ENCODE results near the gene TFAP2A.
A peak's percentile ranks its signal among the peaks of the same experiment; 100 is the strongest.

TFAP2A gene

GRCh38 chr6:10412461-10413261, 2.2 kb downstream of the TFAP2A start:
- DNase-seq = peak in 1 of 14 donors; percentile 48

- DNase-seq = peak in 2 of 14 donors; percentile 7 to 48
Measured at GRCh38 chr6:10411971-10412460, 2.9 kb downstream of the TFAP2A start.

GRCh38 chr6:10411131-10411970, 3.5 kb downstream of the TFAP2A start:
- DNase-seq = no peak

DNA sequence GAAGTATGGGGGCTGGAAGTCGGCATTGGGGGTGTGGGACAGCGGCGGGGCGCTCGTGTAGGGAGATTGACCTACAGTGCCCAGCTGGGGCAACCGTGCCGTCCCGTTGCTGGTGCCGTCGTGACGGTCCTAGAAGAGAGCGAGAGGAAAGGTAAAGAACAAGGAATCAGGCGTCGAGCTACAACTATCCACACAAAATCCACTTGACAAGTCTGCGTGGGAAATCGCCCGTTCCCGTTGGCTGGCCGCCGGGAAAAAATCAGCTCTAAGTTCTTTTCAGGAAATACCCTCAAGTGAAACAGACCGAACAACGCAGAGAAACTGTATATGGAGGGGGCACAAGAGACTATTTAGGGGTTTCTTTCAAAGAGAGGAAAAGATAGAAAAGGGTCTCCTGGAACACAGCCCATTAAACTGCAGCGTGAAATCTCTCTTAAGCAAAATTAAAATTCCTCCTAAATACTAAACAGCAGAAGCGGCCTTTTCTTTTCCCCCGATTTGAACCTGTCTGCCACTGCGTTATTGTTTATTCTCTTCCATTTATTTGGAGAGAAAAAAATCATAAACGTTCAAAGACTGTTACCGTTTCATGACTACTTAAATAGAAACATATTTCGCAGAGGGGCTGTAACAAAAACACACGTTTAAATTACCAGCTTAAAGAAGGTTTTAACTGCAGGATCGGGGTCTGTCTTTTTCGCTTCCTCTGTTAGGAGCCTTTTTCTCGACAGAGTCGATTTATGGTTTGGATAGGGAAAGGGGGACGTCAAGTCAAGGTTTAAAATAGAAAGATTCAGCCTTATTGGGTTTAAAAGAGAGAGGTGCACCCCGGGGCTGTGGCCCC, 4.4 kb downstream of the TFAP2A start:
- no peak for DNase-seq

DNA sequence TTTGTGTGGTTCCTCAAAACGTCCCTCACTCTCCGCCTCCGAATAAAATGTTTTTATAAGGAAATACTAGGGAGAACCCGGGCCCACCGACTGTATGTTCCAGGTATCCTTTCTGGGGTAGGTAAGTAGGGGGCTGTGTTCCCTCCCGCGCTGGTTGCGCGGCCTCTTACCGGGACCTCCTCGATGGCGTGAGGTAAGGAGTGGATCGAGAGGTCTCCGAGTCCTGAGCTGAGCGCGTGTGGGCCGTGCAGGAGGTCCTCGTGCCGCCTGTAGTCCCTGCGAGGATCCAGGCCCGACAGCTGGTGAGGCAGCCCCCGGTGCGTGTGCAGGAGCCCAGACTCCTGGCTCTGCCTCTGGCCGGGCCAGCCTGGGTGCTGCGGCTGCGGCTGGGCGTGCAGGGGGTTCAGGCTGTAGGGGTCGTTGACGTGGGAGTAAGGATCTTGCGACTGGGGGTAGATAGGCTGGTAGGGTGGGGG, 5.1 kb downstream of the TFAP2A start:
- DNase-seq = no peak

DNA sequence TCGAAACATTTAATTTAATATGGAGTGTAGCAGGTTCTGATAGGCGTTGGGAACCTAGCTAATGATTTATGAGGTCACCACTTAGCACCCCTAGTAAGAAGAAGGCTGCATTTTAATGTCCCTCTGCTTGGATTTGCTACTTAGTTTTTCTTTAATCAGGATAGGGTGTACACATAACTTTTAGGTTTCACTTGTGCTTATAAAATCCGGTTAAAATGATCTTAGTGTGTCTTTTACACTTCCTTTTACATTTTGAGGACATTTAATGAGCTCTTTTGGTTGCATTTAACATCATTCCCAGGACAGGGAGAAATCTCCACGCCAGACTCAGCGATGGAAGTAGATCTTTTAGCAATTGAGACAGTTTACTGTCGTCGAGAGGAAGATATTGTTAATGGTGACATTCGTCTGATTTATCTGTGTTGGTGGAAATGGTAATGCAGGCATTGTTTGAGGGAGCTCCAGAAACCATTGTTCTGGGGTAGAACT, 5.6 kb downstream of the TFAP2A start:
- no peak for DNase-seq

DNA sequence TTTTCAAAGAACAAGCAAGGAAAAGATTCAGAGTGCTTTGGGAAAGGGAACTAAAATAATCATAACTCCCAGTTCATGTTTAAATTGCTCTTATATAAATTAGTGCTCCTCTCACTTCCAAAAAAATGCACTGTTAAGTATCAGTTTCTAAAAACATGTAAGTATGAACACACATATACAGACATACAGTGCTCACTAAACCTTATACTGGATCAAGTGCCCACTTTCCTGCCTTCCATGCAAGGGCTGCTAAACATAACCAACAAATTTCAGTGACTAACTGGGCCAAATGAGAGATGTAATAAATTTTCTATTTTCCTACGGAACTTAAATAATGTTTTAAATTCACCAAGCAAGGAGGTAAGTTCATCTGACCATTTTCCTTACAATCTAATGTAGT, 6.4 kb downstream of the TFAP2A start:
- no peak for DNase-seq

- DNase-seq = no peak
Measured at GRCh38 chr6:10407674-10408054, 7.2 kb downstream of the TFAP2A start.

GRCh38 chr6:10407018-10407673, 7.7 kb downstream of the TFAP2A start:
- no peak for DNase-seq

DNA sequence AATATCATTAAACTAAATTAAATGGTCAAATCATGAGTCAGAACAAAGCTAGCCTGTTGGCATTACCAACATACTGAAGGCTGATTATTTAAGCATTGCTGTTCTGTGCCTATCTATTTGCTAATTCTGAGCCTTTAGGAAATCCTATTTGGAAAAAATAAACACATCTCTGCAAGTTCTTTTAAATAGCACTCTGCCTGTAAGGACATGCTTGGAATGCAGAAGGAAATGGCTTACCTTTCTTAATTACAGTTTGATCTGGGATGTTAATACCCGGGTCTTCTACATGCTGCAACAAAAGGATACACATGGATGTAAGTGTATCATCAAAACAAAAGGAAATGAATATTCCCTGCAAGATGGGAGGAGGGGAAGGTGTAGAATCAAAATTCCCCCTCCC, 8.3 kb downstream of the TFAP2A start:
- no peak for DNase-seq

DNA sequence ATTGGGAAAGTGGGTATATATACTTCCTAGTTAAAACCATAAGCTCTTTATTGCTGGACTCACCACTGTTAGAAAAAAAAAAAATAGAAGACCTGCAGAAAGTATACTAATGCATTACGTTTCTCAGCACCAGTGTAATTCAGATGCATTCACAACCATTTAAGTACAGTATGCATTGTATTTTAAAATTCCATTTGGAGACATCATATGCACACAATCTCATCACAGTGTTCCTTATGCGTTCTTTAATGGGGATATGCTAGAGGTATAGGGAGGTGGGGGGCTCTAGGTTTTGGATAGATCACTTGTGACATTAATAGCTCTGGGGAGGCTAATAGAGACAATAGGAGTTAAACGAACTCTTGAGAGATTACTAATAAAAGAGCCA, 9.4 kb downstream of the TFAP2A start:
- DNase-seq = no peak

DNA sequence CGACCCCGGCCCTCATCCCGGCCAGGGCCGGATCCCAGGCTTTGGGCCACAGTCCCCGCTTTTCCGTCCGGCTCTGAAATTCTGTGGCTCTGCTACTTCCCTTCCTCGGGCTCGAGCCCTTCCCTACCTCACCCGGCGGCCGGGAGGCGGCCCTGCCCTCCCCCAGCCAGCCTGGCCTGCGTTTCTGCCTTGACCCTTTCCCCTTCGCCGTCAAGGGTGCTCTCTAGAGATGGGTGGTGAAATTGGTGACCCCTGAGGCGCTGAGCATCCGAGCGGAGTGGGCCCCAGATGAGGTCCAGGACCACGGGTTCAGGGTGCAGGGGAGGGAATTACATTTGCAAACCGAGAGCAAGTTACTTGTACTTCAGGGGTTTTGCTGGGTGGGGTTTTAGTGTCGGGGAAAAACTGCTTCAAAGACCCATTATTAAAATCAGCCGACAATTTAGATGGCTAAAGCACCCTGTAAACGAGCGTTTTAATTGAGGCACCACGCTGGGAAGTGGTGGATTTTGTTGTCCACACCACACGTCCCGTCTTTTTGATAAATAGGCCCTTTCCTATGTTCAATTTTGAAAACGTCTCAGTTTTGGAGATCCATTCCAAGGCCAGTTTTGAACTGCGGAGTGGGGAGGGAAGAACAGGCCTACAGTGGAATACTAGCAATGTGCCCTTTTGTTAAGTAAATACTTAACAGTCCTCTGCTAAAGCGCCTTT, 9.9 kb downstream of the TFAP2A start:
- no peak for DNase-seq

DNA sequence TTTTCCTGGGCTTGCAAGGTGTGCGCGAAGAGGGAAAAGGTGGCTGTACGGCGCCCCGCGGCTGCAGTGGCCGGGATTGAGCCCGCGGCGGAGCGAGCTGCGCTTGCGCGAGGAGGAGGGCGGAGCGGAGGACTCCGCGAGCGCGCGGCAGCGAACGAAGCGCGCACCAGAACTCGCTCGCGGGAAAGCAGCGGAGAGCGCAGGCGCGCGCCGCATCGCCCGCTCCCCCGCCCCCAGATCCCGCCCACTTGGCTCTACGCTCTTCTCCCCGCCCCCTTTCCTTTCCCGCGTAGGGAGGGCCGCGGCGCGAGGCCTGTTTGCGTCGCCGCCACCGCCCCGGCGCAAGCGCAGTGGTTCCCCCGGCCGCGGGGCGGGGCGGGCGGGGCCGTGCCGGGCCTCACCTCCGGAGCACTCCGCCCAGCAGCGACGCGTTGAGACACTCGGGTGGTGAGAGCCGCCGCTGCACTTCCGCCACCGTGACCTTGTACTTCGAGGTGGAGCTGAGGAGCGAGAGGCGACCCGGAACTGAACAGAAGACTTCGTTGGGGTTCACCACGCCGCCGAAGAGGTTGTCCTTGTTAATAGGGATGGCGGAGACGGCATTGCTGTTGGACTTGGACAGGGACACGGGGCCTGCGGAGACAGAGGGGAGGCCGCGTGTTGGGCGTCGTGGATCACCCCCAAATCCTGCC, 10.6 kb downstream of the TFAP2A start:
- peak; percentile 28 to 91 (median 80) for DNase-seq

- DNase-seq = no peak
Measured at GRCh38 chr6:10403385-10404106, 11.3 kb downstream of the TFAP2A start.

DNA sequence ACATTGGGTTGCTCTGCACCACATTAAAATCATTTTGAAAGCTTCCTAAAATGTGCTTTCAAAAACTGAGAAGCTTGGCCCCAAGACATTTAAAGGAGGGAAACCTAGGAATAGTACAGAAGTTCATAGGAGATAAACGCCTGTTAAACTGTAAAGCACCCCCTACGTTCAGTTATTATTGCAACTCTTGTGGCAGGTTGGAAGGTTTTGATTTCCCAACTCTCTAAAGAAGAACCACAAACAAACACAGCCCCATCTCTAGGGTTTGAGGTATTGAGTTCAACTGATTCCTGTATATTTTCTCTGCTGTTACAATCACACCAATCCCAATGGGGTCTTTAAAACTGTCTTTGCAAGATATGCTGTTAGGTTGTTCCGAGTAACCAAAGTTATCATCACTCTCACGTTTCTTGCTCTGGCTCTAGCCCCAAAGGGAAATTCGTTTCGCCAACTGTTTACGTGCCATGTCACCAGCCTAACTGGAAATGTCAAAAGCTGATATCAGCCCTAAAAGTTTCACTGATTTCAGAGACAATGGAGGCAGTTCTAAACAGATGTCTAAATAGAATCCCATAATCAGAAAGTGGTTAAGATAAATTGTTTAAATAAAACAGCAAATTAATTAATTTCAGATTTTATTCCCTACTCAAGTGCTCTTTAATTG, 12.1 kb downstream of the TFAP2A start:
- no peak for DNase-seq

DNA sequence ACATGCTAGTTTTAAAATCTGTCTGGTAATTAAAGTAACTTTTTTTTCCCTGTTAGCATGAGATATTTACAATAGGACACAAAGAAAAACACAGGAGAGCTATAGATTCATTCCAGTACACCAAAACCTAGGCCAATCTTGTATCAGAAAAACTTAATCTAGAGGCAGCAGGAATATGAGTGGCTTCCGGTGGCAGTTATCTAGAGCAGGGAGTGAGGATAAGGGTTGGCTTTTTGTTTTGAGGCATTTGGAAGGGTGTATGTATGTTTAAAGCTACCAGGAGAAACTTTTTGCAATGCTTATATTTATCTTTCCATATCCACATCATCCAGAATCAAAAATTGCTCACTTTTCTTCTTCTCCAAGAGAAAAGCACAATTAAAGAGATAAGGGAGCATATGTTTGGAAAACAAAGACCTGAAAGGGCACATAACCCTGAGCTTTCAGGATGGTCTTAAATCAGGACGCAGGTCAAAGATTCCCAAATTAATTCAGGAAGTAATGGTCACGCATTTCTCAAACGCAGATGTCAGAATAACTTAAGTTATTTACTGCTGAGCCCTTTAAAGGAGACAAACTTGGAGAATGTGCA, 13.1 kb downstream of the TFAP2A start:
- DNase-seq = no peak

DNA sequence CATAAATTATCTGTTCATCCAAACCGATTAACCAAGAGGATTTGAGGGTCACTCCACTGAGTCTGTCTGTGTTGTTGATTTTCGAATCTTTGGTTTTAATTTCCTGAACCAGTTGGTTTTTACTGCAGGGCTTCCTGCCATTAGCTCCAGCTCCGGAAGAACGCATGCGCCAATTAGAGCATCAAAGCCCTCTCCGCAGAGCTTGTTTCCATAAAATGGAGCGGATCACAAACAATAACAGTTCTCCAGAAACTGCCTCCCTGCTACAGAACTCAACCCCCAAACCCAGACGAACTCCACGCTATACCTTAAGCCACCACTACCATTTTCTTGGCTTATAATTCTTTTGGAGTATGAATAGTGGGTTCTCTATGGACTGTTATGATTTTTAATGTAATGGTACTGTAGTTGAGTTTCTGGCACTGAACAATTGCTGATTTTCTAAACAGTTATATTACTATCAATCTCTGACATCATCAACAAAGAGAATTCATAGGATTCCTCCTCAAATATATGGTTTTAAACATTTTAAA, 13.8 kb downstream of the TFAP2A start:
- DNase-seq = no peak

- no peak for DNase-seq
Measured at GRCh38 chr6:10400330-10400729, 14.5 kb downstream of the TFAP2A start.

- no peak for DNase-seq
Measured at GRCh38 chr6:10399451-10399850, 15.4 kb downstream of the TFAP2A start.
